NCI-H524 (cell line): ENCODE data around the gene MBP.
"Not testable (repeated sequence)": the region's sequence is repeated elsewhere in the genome, so short reads cannot be mapped to it uniquely, and the experiment has no call there.

ENCODE experiments used
- DNase-seq, 2 experiments: peaks; one replicate each; lab custom pipeline; 2025; lab: John Stamatoyannopoulos, UW

MBP gene

GRCh38 chr18:77022556-77022955, 110.0 kb downstream of the MBP start:
- DNase-seq = no peak

DNA sequence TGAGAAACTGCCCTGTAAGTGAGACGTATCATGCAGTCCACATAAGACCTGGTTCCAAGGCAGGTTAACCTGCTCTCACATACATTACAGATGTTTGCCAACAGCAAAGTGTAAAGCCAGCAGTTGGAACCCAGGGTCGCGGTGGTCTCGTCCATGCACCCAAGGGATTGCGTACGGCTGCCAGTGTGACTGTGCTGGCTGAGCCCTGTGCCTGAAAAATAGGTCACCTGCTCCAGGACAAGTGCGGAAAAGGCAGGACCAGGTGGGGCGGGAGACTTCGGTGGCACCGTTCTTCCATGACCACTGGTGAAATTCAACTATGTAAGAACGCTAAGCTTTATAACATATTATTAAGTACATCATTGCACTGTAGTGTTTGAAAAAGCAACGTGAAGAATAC, 110.5 kb downstream of the MBP start:
- no peak for DNase-seq

GRCh38 chr18:77021478-77021877, 111.1 kb downstream of the MBP start:
- DNase-seq = not testable (repeated sequence)

GRCh38 chr18:77021075-77021474, 111.5 kb downstream of the MBP start:
- DNase-seq = no peak

- DNase-seq = no peak
These were observed 112.0 kb downstream of the MBP start for GRCh38 chr18:77020561-77020960.

DNA sequence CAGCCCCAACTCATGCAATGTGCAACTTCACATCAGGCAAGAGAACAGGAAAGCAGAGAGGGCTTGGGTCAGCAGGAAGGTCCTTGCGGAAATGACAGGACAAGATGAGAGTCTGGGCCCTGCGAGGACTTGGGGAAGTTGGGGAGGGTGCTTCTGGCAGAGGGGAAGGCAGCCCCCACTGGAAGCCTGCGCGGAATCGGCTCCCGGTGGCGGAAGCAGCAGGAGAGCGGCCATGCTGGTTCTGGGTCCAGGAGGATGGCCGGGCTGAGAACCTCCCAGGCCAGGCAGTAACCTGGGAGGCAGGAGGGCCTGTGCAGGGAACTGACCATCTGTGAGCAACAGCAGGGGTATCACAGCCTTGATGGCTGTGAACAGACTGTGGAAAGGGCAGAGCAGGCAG, 112.9 kb downstream of the MBP start:
- DNase-seq = no peak

DNA sequence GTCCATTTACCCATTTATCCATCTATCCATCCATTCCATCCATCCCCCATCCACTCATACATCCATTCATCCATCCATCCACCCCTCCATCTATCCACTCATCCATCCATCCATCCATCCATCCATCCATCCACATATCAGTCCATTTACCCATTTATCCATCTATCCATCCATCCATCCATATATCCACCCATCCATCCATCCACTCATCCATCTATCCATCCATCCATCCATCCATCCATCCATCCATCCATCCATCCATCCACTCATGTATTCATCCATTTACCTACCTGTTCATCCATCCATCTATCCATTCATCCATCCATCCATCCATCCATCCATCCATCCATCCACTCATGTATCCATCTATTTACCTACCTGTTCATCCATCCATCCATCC, 113.9 kb downstream of the MBP start:
- DNase-seq = not testable (repeated sequence)

DNA sequence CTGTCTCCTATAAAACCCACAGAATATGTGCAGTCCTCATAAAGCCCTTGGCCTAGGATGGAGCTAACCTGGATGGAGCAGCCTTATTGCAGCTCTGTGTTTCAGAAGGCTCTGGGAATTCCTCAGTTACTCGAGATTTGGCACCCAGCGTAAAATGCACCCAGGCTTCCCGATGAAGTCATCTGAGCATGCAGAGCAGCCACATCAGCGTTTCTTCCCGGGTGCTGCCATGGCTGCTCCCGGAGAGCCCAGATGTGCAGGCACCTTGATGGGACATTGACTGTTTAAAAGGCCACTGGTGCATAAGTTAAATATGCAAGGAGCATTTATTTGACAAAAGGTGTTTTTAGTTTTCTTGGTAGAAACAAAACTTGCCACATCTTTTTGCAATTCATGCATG, 115.2 kb downstream of the MBP start:
- no peak for DNase-seq

DNA sequence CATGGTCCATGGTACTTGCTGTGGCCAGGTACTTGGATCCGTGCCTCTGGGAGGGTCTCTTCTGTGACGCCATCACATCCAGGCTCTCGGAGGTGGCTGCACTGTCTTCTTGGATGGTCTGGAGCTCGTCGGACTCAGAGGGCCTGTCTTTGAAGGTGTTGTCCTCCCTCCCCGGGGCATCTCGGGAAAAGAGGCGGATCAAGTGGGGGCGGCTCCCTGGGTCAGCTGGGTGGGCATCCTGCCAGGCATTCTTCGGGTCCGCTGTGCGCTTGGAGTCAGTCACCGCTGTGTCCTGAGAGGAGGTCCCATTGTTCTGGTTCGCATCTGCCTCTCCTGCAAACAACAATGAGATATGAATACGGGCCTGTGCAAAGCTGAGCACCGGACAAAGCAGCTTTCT, 115.6 kb downstream of the MBP start:
- DNase-seq = no peak

DNA sequence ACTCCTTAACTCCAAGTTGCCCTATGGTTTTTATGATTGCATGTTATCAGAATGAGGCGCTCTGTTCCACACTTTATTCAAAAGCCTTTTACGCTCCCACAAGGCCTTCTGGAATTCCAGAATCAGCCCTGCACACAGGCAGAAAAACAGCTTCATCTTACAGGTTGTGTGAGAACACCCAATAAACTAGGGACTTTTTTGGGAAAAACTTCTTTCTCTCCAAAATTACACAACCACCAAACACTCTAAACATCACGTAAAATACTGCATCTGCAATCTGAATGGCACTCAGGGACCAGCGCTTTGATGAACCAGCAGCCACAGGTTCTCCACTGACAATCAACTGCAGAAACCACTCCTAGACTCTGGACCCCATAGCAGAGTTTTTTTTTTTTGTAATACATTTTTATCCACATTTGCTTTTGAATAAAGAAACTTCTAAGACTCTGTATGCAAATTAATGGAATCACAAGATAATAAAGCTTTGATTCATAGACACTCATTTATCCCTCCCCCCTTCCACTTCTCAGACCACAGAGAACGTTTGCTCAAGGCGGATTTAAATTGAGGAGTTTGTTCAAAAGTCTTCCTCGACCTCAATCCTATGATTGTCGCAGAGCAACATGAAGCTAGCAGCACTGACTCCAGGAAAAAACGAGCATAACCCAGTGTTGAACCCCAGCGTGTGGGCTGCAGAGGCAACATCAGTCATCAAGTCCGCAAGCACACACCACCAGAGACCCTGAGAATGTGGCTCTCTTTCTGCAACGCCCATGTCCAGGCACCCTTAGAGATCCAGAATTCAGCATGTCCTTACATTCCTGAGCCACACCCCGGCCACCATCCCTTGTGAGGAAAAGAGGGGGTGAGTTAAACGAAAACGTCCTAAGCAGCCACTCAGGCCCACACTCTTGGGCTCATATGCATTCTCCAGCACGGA, 116.5 kb downstream of the MBP start:
- DNase-seq = no peak

- DNase-seq = no peak
These were observed 117.4 kb downstream of the MBP start for GRCh38 chr18:77015169-77015568.

DNA sequence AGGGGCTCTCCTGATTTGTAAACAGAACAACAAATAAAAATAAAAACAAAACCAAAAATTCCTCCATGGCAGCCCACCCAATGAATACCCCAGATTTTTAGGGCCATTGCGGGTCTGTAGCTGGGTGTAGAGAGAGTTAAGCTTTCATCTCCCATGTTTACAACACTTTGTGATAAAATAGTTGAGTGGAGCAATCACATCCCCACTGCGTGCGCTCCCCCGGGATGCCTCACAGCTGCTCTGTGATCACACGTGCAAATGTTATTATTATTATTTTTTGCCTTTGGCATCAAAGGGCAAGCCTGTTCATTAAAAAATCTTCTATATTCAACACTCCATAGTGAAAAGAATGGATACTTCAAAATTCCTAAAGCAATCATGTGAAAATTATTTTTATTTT, 118.0 kb downstream of the MBP start:
- no peak for DNase-seq

- no peak for DNase-seq
These were observed 118.6 kb downstream of the MBP start for GRCh38 chr18:77013811-77014521.

GRCh38 chr18:77012806-77013541, 119.6 kb downstream of the MBP start:
- DNase-seq = no peak

- no peak for DNase-seq
These were observed 120.5 kb downstream of the MBP start for GRCh38 chr18:77012120-77012519.

DNA sequence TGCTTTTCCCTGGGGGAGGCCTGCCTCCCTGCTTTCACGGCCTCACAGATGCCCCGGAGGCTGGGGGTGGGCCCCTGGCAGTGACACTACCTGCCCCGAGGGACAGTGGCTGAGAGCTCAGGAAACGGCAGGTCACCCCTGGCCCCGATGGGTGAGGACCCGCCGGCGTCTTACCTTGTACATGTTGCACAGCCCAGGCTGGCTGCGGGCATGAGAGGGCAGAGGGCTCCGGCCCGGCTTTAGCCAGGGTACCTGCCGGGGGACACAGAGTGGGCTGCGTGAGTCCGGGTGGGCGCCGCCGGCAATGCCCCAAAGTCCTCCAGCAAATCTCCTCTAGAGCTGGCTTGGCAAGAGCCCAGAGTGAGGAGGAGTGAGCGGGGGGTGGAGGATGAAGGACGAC, 122.9 kb downstream of the MBP start:
- no peak for DNase-seq

- no peak for DNase-seq
These were observed 123.8 kb downstream of the MBP start for GRCh38 chr18:77008576-77009315.

- no peak for DNase-seq
These were observed 124.6 kb downstream of the MBP start for GRCh38 chr18:77008006-77008405.

DNA sequence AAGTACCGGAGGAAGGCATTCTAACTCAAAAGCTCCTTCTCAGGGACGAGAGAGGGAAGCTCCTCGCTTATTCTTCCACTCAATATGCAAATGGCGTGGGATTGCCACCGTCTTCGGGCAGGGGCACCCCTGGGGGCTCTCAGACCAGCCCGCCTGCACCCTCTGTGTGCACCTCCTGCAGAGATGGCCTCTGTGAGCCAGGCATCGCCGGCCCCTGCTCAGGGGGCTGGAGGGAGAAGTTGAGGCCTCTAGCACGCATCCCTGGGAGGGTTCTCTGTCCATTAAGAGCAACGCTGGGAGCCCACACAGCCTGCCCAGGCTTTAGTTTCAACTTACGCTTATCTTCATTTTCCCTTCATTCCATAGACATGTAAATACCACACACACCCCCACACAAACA, 125.3 kb downstream of the MBP start:
- no peak for DNase-seq

DNA sequence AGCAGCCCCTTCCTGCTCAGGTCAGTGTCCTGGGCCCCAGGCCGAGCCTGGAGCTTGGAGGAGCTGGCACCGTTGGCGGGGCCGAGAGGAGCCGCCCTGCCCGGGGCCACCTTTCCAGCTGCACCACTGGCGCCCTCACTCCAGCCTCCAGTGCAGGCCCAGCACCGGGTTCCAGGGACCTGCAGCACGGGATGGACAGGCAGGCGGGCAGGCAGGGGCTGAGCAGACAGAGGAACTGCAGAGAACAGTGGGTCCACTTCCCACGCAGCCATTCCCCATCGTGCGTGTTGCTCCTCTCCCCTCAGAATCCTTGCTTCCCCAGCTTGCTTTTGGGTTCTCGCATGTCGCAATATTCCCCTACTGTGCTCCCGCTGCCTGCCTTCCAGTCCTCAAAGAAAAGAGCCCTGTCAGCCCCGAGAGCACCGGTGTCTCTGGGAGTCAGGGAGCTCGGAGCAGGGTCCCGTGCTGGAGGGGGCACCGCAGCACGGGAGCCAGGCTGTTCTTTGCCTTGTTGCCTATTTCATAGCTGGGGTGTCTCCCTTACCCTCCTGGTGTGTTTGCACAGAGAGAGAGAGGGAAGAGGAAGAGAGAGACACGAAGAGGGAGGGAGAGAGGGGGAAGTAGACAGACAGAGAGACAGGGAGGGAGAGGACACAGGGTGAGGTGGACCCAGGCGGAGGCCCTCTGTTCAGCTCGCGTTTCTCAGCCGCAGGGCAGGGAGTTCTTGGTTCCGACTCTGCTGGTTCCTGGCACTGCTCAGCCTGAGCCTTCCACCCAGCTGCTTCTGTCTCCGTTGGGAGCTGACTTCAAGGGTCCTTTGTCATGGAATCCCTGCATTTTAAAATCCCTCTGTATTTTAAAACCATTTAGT, 126.0 kb downstream of the MBP start:
- no peak for DNase-seq

DNA sequence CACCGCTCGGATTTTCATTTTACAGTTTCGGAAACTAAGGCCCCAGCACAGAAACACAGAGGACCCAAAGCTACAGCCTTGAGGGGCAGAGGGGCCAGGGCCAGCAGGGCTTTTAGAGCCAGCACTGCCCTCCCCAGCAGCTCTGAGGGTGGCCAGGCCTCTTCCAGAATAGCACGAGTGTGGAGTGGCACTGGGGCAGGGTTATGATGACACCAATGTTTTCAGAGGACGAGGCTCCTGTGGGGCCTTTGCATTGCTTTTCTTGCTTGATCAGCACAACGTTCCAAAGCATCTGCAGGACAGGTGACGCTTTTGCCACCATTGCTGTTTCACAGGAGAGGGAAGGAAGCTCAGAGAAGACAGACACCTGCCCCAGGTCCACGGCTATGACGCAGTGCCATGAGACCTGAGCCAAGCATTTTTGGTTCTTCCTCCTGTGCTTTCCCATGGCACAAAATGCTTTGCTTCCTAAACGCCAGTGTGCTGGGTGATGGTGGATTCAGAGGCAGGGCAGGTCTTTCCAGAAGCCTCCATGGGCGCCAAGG, 126.9 kb downstream of the MBP start:
- no peak for DNase-seq
